ENCODE results near the gene PSMC3IP. TPM values are rescaled to one million over a fixed set of nuclear protein-coding genes. Genes with fewer than 3 reads are reported as not detected.
A peak's percentile ranks its signal among the peaks of the same experiment; 100 is the strongest.
"Not testable (repeated sequence)": the region's sequence is repeated elsewhere in the genome, so short reads cannot be mapped to it uniquely, and the experiment has no call there.

Gene PSMC3IP
- total and polyA plus RNA-seq, 2 of the 4 experiments (the other 2 are of a cell fraction), result 5.6 to 9.8 TPM

GRCh38 chr17:42545755-42546505, 31.6 kb downstream of the PSMC3IP start:
- Histone ChIP-seq H3K79me1 (ENCODE audit: low read depth in 1 of 2, low read length in 2 of 2) (peaks cover 3 to 16% of the 10 kb centered on the region in 2 experiments; a peak in 3 of 4 replicates), H3K36me3 (ENCODE audit: control insufficient read depth, insufficient read depth, low read length) (peaks cover 34% of the 10 kb centered on the region), H3K9me1 (ENCODE audit: insufficient read depth, low read length) (peaks cover 11% of the 10 kb centered on the region)
- H2AK5ac ChIP-seq (ENCODE audit: low read depth, low read length); H3K27me3 ChIP-seq (ENCODE audit: control insufficient read depth, insufficient read depth, low read length); H4K8ac ChIP-seq (ENCODE audit: low read depth in 2 of 2, low read length in 2 of 2); H3K9ac ChIP-seq (ENCODE audit: low read depth, low read length); H3K4me1 ChIP-seq (ENCODE audit: control insufficient read depth, insufficient read depth, low read length); H2BK120ac ChIP-seq (ENCODE audit: low read depth, low read length); BruUV-seq (replicated peaks); H3K14ac ChIP-seq (replicated peaks; ENCODE audit: low read depth, low read length); H2BK20ac ChIP-seq (ENCODE audit: low read depth, low read length); in situ Hi-C loops (cut with MboI; ENCODE audit: low sequenced_read_pairs); H3K23ac ChIP-seq (ENCODE audit: low read depth, low read length); CTCF ChIA-PET; H3K9me3 ChIP-seq (ENCODE audit: control insufficient read depth, insufficient read depth, low read length); H3K4me2 ChIP-seq (ENCODE audit: low read depth, low read length); H4K5ac ChIP-seq (ENCODE audit: low read depth, low read length); H2AFZ ChIP-seq (replicated peaks; ENCODE audit: low read length, poor library complexity); POLR2A ChIA-PET (ENCODE audit: unreplicated experiment); H3K4ac ChIP-seq (ENCODE audit: low read depth, low read length); H3K4me3 ChIP-seq (ENCODE audit: insufficient read depth, low read depth, low read length); dilution Hi-C loops (cut with HindIII; ENCODE audit: low sequenced_read_pairs, unreplicated experiment); H4K91ac ChIP-seq (ENCODE audit: insufficient read depth, low read depth, low read length); H3K18ac ChIP-seq (ENCODE audit: low read depth, low read length); intact Hi-C loops (cut with micrococcal nuclease); DNase-seq; H4K20me1 ChIP-seq (ENCODE audit: insufficient read depth, low read length); H2BK15ac ChIP-seq (ENCODE audit: low read depth, low read length); H3K56ac ChIP-seq (ENCODE audit: extremely low read depth, insufficient read depth, low read length); H2BK5ac ChIP-seq (ENCODE audit: low read depth, low read length, poor library complexity, severe bottlenecking); H2AK9ac ChIP-seq (replicated peaks; ENCODE audit: low read depth, low read length, poor library complexity); H3K27ac ChIP-seq (ENCODE audit: insufficient read depth, low read length): not testable (repeated sequence)
- WGBS, 2 experiments (ENCODE audit: extremely low coverage in 2 of 2, insufficient read length in 1 of 2), result no CpG with 5 or more reads among the region's 9 CpGs
- peak; percentile 40 for ATAC-seq (ENCODE audit: low read depth)
